HG02981 (cell line): ENCODE results near the gene CDK6.

Source experiments
- ATAC-seq: cut with Tn5 transposase; IDR thresholded peaks from one replicate; pipeline ENCODE4 v1.9.1; 2021; ENCODE audit warnings: mild to moderate bottlenecking, moderate library complexity; ENCODE audit not compliant: unreplicated experiment

Gene CDK6

DNA sequence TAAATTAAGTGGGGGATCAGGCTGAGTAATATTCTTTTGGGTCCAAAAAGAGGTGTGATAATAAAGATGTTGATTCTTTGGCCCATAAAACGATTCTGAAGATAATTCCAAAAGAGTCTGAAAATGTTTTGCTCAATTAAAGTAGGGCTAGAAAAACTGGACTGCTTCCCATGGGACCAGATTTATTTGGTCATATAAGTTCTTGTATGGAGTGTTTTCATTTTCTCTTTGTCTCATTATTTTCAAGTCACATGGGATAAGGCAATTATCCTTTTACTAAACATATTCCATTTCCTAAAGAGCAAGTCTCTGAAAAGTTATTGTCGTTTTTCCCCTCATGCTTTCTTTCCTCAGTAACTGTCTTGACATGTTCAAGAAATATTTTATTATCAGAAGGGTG, 41.5 kb downstream of the CDK6 start:
- ATAC-seq = no peak

DNA sequence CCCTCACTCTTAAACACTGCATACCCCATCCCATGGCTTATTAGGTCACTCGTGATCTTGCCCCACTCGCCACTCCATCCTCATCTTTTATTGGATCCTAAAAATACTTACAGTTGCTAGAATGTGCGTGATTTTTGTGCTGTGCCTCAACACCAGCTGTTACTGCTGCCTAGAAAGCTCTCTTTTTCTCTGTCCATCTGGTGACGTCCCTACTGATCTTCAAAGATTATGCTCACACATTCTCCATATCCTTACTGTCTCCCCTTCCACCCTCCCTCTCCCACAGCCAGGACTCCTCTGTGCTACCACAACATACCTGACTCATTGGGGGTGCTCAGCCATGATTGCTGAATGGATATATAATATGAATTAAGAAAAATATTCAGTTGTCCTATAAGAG, 42.0 kb downstream of the CDK6 start:
- ATAC-seq = no peak

GRCh38 chr7:92793656-92794205, 42.6 kb downstream of the CDK6 start:
- peak; percentile 44 for ATAC-seq

DNA sequence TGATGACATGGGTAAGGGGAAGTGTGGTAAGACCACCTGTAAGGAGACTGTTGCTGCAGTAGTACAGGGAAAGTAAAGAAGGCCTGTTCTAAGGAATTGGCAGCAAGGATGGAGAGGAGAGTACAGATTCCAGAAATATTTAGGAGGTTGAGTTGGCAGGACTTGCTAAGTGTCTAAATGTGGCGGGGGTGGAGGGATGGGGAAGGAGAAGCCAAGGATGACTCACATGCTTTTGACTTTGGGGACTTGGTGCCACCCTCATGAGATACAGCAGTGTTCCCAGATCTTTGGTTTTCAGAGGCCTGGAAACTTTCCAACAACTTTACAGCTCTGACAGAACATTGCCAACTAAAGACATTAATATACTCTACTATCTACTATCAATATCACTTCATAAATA, 45.4 kb downstream of the CDK6 start:
- ATAC-seq = no peak

DNA sequence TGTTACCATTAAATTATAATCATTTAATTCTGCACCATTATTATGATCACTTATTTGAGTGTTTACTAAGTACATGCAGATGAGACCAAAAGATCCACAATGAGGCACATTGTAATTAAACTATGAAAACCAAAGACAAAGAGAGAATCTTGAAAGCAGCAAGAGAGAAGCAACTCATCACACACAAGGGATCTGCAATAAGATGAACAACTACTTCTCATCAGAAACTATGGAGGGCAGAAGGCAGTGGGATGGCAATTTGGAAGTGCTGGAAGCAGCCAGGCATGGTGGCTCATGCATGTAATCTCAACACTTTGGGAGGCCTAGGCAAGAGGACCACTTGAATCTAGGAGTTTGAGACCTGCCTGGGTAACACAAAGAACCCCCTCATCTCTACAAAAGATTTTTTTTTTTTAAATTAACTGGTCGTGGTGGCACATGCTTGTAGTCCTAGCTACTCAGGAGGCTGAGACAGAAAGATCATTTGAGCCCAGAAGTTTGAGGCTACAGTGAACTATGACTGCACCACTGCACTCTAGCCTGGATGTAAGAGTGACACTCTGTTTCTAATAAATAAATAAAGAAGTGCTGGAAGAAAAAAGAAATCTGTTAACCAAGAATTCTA, 47.7 kb downstream of the CDK6 start:
- no peak for ATAC-seq

- ATAC-seq = no peak
Measured at GRCh38 chr7:92785923-92786322, 50.5 kb downstream of the CDK6 start.

DNA sequence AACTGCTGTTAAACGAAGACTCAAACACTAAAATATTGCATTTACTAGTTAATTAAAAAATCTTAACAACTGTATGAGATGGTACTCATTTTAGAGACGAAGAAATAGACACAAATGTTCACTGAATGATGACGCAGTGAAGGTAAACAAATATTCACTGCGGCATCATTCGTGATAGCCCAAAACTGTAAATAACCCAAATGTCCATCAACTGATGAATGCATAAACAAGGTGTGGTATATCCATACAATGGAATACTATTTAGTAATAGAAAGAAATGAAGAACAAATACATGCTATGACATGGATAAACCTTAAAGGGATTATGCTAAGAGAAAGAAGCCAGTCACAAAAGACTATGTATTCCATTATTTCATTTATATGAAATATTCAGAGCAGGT, 51.4 kb downstream of the CDK6 start:
- no peak for ATAC-seq

DNA sequence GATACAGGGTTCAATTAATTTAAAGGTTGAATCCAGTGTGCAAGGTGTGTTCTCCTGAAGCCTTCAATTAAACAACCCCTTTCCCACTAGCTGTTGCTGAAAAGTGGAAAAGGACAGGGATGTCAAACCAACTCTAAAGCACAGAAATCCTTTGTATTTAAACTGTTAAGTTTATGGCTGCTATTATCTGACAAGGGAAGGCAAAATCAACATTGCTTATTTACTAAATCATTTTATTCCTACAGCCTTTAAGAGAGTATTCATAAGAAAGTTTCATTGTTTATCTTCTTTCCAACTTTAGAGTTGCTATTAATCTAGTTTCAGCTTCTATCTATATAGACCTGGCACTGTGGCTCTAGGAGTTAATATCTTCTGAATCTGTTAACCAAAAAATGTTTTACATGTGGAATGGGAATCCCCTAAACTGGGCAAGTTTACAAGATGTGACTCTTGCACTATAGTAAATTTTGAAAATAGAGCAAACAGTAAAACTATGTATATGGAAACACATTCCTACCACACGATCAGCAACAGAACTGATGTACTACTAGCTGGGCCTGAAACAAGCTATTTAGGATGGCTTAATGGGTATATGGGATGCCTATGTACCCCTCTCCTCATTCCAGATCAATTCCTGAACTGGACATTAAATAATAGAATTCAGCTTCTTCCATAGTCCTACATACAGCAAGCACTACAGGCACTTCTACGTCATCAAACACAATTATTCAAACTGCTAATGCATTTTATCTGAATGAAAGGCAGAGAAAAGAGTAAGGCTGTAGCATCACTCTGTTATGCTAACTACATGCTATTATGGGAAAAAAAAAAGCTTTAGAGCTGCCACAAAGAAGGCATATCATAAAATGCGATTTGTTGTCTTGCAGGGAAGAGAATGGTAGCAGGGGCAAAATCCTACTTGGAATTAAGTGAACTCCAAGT, 52.8 kb downstream of the CDK6 start:
- ATAC-seq = no peak

DNA sequence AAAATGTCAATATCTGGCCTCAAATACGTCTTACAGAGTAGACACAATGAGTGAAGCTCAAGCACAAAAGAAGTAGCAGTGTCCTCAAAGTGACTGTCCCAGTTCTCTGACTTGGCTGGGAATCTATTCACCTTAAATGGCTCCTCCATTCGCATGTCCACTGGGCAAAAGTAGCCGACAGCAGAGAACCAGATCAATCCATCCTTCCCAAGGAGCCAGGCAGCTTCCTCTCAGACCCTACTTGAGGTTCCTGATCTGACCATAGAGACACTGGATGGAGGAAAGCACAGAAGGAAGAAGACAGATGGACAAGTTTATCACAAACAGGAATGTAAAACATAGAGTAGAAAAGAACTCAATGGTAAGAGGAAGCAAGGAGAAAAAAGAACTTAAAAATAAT, 53.5 kb downstream of the CDK6 start:
- no peak for ATAC-seq

DNA sequence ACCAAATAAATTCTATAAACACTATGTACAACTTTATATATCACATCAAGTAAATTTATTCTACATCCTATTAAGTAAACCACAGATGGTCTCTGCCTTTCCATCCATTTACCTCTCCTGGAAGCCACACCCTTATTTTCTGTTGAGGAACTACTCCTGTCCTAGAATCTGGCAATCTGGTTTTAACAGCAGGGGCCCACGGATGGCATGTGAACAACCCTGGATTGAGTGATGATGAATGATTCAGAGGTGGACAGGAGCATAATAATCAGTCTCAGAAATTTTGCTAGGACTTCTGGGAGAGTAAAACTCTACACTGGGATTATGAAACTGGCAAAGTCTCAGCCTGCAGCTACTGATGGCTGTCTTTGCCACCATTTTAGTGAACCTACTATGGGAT, 54.1 kb downstream of the CDK6 start:
- no peak for ATAC-seq

DNA sequence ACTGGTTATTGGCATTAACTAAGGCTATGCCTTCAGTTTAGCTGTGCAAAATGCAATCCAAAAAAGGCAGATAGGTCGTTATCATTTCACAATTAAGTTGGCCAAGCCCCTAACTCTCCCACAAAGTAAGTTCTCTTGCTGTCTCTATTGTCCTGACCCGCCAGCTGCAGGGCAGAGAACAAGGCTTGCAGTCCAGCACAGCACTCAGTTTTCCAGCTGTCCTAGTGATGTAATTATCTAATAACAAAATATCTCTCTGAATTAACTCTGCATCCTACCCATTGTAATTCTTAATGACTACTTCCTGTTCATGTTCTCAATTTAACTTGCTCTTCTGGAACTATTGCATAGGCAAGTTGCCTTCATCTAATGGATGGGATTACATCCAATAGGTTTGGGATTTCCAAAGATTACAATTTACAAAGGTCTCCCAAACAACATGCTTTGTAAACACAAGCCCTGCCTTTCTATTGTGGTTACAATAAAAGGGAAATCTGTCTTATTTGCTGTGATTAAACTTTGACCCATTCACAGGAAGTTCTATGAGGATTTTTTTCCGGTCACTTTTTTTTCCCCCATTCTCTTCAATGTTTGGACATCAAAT, 55.2 kb downstream of the CDK6 start:
- no peak for ATAC-seq

- ATAC-seq = peak; percentile 61
Measured at GRCh38 chr7:92778972-92779371, 57.4 kb downstream of the CDK6 start.

DNA sequence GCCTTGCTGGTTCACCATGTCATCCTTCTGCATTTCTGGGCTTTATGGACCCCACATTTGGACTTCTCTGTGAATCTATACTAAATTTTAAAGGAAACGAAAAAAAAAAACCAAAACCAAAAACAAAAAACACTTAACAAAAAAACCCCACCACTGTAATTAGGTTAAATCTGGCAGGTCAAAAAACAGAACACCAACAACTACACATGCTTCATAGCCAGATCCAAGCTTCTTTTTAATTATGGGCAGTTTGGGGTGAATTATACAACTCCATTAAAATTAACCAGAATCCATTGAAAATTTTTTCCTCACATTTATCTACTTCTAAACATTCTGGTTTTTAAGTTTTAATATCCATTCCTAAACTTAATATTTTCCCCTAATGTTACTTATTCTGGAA, 58.4 kb downstream of the CDK6 start:
- no peak for ATAC-seq

GRCh38 chr7:92773808-92774207, 62.6 kb downstream of the CDK6 start:
- no peak for ATAC-seq

DNA sequence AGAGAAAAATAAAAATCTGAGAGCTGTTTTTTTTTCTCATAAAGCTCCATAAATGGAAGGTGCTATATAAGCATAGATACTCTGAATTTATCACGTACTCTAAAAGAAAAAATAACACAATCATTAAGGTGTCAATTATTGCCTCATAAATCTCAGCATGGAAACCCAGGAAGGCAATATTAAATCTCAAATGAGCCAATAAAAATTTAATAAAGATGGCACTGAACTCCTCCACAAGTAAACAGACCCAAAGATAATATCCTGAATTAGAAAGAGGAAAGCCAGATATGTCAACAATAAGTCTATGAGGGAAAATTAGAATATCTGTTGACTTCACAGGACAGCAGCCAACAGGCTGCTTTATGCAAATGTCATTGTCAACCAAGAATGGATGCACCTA, 66.5 kb downstream of the CDK6 start:
- no peak for ATAC-seq

- ATAC-seq = no peak
Measured at GRCh38 chr7:92769394-92769699, 67.0 kb downstream of the CDK6 start.

GRCh38 chr7:92768501-92769393, 67.6 kb downstream of the CDK6 start:
- peak; percentile 73 for ATAC-seq

- ATAC-seq = no peak
Measured at GRCh38 chr7:92767437-92767836, 68.9 kb downstream of the CDK6 start.

DNA sequence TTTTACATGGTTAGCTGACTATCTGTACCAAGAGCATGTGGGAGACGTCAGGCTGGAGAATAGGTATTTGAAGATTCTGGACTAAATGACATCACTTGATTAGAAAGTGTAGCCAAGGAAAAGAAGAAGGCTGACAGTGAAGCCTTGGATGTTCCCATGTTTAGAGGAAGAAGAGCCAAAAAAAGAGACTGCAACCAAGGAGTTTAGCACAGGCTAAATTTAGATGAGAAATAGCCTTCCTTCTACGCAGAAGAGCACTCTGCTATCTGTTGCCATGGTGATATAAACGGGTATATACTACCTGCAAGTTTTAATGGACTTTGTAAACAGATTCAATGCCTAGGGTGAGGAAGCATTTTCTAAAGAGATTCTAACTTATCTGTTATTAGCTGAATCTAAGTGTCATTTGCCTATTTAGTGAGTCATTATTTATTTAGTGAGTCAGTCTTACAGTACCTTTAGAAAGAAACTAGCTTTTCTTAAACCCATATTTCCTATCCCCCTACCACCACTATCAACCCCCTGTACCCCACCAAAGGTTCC, 69.8 kb downstream of the CDK6 start:
- ATAC-seq = no peak

DNA sequence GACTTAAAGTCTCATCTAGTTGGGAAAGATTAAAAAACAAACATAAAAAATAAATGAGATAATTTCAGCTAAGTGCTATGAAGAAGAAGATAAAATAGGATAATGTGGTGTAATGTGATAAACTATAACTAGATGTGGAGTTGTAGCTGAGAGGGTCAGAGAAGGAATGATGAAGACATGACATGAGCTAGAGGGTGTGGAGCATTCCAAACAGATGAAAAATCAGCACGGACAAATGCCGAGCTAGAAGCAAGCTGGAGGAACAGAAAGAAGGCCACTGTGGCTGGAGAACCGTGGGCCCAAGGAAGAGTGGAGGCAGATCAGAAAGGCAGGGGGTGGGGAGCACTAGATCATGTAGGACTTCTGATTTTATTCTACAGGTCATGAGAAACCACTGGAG, 70.6 kb downstream of the CDK6 start:
- no peak for ATAC-seq
